SK-N-SH (cell line): ENCODE results near the gene MGAT1.

Source experiments
- EP300 ChIP-seq, 2 experiments: IDR thresholded peaks; 2 replicates each; pipeline versions ENCODE4 v1.4.0 to v1.6.1; 2012; ENCODE audit warnings: borderline replicate concordance in 1 of 2, low read depth in 1 of 2, low read length in 1 of 2
- JUND ChIP-seq: IDR thresholded peaks from 2 replicates; pipeline ENCODE4 v1.4.0; 2012
- MXI1 ChIP-seq: IDR thresholded peaks from 2 replicates; pipeline ENCODE4 v1.6.1; 2012; ENCODE audit warnings: mild to moderate bottlenecking, low read depth, low read length, improper control_type of control experiment
- POLR2AphosphoS5 ChIP-seq: IDR thresholded peaks from 2 replicates; pipeline ENCODE4 v1.6.1; 2012; ENCODE audit warnings: low read depth, low read length
- RAD21 ChIP-seq: IDR thresholded peaks from 2 replicates; pipeline ENCODE4 v1.6.1; 2012; ENCODE audit warnings: mild to moderate bottlenecking, low read length
- RFX5 ChIP-seq: IDR thresholded peaks from 2 replicates; pipeline ENCODE4 v1.6.1; 2012; ENCODE audit warnings: mild to moderate bottlenecking, improper control_type of control experiment, low read length
- TAF1 ChIP-seq: IDR thresholded peaks from 2 replicates; pipeline ENCODE4 v1.6.1; 2012; ENCODE audit warnings: low read depth, mild to moderate bottlenecking, low read length, moderate library complexity, borderline replicate concordance
- TCF12 ChIP-seq: IDR thresholded peaks from 2 replicates; pipeline ENCODE4 v1.4.0; 2012
- TEAD4 ChIP-seq: IDR thresholded peaks from 2 replicates; pipeline ENCODE4 v1.4.0; 2012; ENCODE audit warnings: mild to moderate bottlenecking, borderline replicate concordance; ENCODE audit not compliant: insufficient read depth
- YY1 ChIP-seq: IDR thresholded peaks from 2 replicates; pipeline ENCODE4 v1.4.0; 2012; ENCODE audit warnings: low read depth, mild to moderate bottlenecking
- TF ChIP-seq, protein P1 (sequence below): fragments of 200-600 bp; sonication (generic); IDR thresholded peaks from 2 replicates; pipeline ENCODE4 v1.6.1; 2017; ENCODE audit warnings: antibody characterized with exemption, mild to moderate bottlenecking, moderate library complexity
- TF ChIP-seq, protein P2 (sequence below): fragments of 150-350 bp; IDR thresholded peaks from 2 replicates; pipeline ENCODE4 v1.6.1; 2017; ENCODE audit warnings: antibody characterized with exemption, low read length, low read depth, borderline replicate concordance

DNA sequence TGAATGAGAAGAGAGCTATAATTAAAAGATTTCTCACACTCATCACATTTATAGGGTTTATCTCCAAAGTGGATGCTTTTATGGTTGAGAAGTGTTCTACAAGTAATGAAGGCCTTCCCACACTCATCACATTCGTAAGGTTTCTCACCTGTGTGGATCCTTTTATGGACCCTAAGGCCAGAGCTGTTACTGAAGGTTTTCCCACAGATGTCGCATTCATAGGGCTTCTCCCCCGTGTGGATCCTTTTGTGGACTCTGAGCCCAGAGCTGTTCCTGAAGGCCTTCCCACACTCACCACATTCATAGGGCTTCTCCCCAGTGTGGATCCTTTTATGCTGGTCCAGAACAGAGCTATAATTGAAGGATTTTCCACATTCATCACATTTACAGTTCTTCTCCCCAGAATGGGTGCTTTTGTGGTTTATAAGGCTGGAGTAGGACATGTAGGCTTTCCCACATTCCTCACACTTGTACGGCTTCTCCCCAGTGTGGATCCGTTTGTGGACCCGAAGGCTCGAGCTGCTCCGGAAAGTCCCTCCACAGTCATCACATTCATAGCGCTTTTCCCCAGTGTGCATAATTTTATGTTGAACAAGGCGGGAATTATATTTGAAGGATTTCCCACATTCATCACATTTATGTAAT lies 48.0 kb upstream of the MGAT1 start:
- TF ChIP-seq, protein P1, sequence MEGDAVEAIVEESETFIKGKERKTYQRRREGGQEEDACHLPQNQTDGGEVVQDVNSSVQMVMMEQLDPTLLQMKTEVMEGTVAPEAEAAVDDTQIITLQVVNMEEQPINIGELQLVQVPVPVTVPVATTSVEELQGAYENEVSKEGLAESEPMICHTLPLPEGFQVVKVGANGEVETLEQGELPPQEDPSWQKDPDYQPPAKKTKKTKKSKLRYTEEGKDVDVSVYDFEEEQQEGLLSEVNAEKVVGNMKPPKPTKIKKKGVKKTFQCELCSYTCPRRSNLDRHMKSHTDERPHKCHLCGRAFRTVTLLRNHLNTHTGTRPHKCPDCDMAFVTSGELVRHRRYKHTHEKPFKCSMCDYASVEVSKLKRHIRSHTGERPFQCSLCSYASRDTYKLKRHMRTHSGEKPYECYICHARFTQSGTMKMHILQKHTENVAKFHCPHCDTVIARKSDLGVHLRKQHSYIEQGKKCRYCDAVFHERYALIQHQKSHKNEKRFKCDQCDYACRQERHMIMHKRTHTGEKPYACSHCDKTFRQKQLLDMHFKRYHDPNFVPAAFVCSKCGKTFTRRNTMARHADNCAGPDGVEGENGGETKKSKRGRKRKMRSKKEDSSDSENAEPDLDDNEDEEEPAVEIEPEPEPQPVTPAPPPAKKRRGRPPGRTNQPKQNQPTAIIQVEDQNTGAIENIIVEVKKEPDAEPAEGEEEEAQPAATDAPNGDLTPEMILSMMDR: no peak
- TF ChIP-seq TCF12 (no peak), RAD21 (no peak), POLR2AphosphoS5 (no peak), JUND (no peak), TAF1 (no peak), MXI1 (no peak), RFX5 (no peak), TEAD4 (no peak), YY1 (no peak), EP300 (IDR thresholded peaks at IDR 0.05; ENCODE audit: borderline replicate concordance in 1 of 2, low read depth in 1 of 2, low read length in 1 of 2) (no peak)
- TF ChIP-seq, protein P2, sequence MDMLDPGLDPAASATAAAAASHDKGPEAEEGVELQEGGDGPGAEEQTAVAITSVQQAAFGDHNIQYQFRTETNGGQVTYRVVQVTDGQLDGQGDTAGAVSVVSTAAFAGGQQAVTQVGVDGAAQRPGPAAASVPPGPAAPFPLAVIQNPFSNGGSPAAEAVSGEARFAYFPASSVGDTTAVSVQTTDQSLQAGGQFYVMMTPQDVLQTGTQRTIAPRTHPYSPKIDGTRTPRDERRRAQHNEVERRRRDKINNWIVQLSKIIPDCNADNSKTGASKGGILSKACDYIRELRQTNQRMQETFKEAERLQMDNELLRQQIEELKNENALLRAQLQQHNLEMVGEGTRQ: no peak
